NOMO-1 (cell line): ENCODE results near the gene PIEZO1.
A peak's percentile ranks its signal among the peaks of the same experiment; 100 is the strongest.

Experiments
- DNase-seq, 2 experiments: peaks; one replicate each; lab custom pipeline; 2025; ENCODE audit not compliant: unreplicated experiment in 2 of 2; lab: John Stamatoyannopoulos, UW

PIEZO1 gene

DNA sequence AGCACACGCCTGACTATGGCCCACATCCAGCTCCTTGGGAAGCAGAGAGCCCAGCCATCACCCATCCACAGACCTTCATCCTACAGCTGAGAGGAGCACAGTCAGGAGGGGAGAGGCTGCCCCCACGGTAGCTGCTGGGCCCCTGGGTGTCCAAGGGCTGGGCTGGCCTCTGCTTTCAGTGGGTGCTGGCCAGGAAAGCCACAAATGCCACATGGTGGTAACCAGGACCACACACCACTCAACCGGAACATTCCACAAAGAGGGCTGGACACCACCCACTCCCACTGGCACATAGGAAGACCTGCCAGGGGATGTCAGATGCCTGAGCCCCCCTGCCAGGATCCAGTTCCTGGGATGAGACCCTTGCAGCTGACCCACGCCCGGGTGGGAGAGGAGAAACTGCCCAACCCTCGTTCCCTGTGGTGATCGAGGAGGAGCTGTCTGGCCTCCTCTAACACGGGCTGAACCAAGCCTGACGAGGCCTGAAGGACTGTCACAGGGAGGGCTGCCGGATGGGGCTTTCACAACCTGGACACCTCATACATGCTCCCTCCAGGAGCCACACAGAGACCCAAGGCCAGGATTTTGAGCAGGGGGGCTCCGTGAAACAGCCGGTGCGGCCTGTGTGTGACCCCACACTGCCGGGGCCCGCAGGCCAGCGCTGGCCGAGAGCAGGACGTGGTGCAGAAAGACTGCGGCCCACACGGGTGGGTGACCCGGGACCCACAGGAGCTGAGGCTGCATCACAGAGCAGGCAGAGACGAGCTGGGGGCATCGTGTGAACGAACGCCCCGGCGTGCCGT is 30.7 kb downstream of the PIEZO1 start:
- no peak for DNase-seq

DNA sequence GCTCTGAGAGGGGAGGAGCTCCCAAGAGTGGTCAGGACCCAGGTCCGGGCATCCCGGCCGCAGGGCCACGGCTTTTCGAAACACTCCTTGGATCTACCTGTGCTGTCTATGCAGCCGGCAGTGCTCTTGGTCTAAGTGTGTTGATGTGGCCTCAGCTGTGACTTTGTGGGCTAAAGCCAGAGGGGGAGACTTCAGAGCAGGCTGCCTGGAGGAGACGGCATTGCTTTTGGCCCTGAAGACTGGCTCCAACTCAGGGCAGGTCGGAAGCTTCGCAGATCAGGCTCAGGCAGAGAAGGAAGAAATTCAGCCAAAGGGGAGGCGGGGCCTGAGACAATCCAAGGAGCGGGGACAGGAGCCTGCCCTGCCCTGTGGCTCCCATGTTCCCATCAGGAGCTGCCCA is 31.4 kb downstream of the PIEZO1 start:
- DNase-seq: no peak

DNA sequence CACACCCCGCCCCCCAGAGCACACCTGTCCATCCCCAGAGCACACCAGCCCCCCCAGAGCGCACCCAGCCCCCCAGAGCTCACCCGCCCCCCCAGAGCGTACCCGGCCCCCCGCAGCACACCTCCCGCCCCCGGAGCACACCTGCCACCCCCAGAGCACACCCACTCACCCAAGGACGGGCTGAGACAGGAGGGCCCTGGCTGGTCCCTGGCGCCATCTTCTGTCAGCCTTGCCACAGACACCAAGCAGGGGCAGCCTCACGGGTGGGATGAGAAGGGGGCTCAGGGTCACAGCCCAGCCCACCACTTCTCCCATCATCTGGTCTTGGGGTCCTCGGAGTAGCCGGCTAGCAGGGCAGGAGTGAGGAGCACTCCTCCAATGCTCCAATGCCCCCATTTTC is 31.8 kb downstream of the PIEZO1 start:
- no peak for DNase-seq

DNA sequence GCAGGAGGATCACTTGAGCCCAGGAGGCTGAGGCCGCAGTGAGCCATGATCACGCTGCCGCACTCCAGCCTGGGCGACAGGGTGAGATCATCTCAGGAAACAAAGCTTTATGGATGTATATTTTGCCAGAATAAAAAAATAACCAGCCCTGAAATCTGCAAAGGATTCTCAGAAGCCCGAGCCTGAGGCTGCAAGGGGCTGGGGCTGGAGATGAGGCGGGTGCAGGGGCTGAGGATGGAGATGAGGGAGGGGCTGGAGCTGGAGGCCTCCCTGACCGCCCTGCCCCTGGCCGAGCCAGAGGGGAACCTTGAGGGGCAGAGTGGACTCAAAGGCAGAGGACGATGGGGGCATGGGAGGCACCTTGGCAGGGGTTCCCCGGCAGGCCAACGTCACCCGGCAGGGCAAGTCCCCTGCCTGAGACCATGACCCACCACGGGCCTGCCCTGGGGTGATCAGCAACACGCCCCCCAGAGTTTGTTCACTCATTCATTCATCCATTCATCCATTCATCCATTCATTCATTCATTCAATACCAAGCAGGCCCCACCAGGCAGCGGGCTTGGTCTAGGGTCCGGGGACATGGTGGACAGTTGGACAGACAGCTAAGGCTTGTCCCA is 32.5 kb downstream of the PIEZO1 start:
- no peak for DNase-seq

DNA sequence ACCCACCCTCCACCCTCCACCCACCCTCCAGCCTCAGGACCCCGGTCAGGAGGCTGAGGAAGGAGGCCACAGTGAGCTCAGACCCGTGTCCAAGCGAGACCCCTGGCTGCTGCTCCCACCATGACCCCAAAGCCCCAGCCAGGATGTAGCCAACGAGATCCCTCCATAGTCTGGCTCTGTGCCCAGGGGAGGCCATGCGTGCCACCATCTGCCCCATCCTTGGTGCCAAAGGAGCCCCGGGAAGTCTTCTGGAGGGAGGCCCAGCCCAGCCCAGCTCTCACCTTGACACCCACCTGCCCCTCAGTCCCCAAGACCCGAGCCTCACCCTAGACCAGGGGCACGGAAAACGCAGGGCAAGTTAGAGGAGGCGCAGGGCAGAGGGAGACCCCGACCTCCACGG is 34.2 kb downstream of the PIEZO1 start:
- no peak for DNase-seq

- DNase-seq: no peak
Measured at GRCh38 chr16:88749358-88749757, 35.7 kb downstream of the PIEZO1 start.

DNA sequence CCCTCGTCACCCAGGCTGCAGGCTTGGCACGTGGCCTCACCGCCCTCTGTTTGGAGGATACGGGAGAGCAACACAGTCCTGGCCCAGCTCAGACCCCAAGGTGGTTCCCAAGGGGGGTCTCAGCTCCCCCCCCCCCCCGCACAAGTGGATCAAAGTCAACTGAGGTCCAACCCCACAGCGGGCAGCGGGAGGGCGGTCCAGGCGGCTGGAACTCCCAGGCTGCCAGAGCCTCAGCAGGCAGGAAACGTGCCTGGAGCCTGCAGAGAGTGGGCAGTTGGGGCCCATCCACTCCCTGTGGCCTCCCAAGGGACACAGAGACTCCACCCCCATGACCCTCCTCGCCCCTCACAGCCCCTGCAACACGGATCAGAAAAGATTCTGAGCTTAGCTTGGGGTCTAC is 36.7 kb downstream of the PIEZO1 start:
- no peak for DNase-seq

GRCh38 chr16:88747588-88748301 is 37.3 kb downstream of the PIEZO1 start:
- peak; percentile 33 for DNase-seq

GRCh38 chr16:88746506-88746905 is 38.5 kb downstream of the PIEZO1 start:
- DNase-seq: no peak

DNA sequence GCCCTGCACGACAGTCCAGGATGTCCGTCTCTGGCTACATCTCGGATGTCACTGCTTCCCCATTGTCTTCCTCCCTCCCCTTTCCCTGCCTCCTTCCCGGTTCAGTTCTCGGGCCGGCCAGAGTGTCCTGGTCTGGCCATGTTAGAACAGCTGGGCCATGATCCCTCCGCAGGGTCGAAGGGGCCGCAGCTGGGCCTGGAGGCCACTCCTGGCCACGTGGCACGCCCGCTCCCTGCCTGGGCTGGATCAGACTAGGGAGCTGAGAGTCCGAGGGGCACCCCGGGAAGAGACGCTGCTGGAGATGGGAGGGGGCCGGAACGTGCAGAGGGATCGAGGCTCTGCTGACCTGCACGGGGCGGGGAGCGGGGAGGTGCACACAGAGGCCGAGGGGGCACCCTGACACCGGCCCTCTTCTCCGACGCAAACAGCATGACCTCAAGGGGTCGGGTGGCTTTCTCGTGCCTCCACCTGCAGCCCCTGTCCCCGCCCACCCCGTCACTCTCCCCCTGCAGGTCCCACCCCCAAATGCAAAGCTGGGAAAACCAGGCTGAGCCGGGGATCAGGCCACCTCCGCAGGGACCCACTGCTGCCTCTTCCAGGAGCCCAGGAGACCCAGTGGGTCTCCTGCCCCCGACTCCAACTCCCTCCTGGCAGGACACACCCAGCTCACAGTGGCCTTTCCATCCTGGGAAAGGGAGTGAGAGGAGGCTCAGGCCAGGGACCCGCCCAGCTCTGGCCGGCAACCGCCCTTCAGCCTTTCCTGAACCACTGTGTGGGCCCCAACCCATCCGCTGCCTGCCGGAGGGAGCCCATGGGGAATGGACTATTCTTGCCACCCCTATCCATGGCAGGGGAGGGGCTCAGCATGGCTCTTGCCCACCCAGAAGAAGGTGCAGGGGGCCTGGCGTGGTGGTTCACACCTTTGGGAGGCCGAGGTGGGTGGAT is 40.2 kb downstream of the PIEZO1 start:
- DNase-seq: no peak

DNA sequence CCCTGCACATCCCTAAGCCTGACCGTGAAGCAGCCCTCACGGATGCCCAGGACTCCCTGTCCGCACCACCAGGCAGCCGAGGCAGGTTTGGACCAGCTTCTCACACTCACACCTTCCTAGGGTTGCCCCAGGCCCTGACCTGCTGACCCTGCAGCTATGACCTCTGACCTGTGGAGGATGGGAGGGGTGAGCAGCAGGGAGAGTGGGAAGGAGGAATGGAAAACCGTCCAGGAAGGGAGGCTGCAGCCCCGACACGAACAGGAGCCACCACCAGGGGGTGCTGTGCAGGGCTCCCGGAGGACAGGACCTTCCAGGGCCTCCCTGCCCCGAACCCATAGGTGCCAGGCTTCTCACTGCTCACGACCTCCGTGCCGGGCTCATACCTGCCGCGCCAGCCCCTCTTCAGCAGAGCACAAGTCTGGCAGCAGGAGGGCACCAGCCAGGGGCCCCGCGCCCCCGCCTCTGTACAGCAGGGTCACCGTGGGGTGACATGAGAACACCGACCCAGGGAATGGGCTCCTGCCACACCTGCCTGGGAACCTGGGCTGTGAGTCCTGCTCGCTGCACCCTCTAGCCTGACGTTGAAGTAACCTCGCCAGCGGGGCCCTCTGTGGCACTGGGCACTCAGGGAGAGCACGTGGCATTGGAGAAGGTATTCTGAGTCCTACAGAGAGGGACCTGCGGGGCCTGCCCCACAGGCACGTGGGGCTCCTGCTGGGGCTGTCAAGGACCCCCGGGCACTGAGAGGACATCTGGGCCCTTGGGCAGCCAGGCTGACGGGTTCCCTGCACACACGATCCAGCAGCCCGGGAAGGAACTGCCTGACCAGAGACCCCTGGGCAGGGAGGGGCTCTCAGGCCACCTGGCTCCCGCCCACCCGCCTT is 41.1 kb downstream of the PIEZO1 start:
- DNase-seq: no peak

GRCh38 chr16:88742896-88743605 is 42.0 kb downstream of the PIEZO1 start:
- no peak for DNase-seq

- no peak for DNase-seq
Measured at GRCh38 chr16:88741368-88741767, 43.7 kb downstream of the PIEZO1 start.

DNA sequence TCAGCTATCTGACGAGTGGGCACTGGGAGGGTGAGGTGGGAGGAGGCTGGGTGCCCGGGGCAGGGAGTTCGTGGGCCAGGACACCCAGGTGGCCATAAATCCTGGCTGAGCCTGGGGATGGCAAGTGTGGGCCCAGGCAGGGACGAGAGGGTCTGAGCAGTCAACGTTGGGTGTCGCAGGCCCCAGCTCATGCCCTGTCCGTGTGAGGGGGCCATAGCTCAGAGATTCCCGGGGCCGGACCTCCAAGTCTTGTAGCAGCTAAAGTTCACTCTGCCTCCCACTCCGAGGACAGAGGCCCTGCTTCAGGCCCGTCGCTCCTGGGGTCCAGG is 44.3 kb downstream of the PIEZO1 start:
- no peak for DNase-seq

GRCh38 chr16:88739977-88740726 is 44.9 kb downstream of the PIEZO1 start:
- no peak for DNase-seq

GRCh38 chr16:88739139-88739976 is 45.7 kb downstream of the PIEZO1 start:
- no peak for DNase-seq

DNA sequence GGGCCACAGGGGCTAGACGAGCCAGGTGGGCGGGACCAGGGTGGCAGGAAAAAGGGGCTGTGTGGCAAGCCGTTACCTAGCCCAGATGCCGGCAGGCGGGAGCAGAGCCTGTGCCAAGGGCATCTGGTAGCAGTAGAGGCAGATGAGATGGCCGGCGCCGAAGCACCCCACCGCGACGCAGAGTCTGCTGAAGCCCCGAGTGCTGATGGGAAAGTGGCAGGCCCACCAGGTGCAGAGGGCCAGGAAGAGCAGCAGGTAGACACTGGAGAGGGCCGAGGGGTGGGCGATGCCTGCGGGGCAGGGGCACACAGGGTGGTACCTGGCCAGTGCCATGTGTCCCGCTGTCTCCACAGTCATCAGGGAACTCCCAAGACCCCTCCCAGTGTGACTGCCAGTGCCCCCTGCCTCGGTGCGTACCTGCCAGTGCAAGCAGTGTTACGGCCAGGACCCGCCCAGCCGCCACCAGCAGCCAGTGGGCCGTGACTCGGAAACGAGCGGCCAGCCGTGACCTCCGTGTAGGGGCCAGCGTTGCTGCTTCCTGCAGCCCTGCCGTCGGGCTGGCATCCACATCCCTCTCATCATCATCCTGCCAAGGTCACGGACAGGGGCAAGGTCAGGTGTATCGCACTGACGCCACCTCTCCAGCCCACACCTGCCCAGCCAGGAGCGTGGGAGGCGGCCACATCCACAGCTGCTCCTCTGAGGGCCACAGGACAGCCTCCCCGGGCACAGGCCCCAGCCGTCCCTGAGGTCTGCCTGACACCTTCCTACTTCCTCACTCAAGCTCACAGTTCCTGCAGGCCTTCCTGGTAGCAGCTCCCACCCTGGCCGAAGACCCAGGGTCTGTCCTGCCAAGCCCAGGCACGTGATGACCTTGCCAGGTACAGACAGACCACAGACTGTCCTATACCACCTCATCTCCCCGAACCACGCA is 46.6 kb downstream of the PIEZO1 start:
- DNase-seq: no peak
